Stomach (tissue), 4 donors: ENCODE data around the gene ZFHX3.

Experiments
- EP300 ChIP-seq: sonication (generic); formaldehyde crosslinking; IDR thresholded peaks from one replicate; pipeline ENCODE4 v1.6.1; 2017; ENCODE audit warnings: antibody characterized with exemption
- POLR2AphosphoS5 ChIP-seq, 3 donors: sonication (generic); formaldehyde crosslinking; IDR thresholded peaks; one replicate each; pipeline ENCODE4 v1.6.1; 2016; ENCODE audit warnings: antibody characterized with exemption in 3 of 3
- TF ChIP-seq, protein P1 (sequence below), 7 experiments: fragments of 450-650 bp in 4 of 7; fragments of 200-600 bp in 3 of 7; sonication (generic) in 3 of 7; IDR thresholded peaks; one replicate each; pipeline ENCODE4 v1.5.1; 2016 to 2019; ENCODE audit warnings: antibody characterized with exemption in 7 of 7, control low read depth in 2 of 7, mild to moderate bottlenecking in 1 of 7

DNA sequence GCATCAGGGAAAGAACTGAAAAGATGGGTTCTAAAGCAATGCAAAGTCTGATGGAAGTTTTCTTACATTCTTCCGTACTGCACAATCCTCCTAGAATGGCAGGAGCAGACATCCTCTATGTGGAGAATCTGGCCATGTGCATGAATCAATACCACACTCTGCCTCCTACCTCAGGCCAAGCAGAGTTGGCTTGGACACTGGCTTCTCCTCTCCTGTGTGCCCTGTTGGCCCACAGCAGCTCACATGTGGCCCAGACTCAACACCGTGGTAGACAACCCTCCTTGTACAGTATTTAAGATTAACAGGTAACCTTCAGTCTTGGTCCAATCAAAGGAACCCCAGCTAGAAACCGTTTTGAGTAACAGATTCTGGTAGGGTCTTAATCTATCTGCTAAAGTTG is 101.9 kb downstream of the ZFHX3 start:
- TF ChIP-seq, protein P1, sequence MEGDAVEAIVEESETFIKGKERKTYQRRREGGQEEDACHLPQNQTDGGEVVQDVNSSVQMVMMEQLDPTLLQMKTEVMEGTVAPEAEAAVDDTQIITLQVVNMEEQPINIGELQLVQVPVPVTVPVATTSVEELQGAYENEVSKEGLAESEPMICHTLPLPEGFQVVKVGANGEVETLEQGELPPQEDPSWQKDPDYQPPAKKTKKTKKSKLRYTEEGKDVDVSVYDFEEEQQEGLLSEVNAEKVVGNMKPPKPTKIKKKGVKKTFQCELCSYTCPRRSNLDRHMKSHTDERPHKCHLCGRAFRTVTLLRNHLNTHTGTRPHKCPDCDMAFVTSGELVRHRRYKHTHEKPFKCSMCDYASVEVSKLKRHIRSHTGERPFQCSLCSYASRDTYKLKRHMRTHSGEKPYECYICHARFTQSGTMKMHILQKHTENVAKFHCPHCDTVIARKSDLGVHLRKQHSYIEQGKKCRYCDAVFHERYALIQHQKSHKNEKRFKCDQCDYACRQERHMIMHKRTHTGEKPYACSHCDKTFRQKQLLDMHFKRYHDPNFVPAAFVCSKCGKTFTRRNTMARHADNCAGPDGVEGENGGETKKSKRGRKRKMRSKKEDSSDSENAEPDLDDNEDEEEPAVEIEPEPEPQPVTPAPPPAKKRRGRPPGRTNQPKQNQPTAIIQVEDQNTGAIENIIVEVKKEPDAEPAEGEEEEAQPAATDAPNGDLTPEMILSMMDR (IDR thresholded peaks at IDR 0.05), result no peak
- no peak for TF ChIP-seq EP300
- TF ChIP-seq POLR2AphosphoS5 (IDR thresholded peaks at IDR 0.05), result no peak
